Bronchus fibroblast of lung (primary cell): ENCODE measurements around the gene SOD2. TPM values are rescaled to one million over a fixed set of nuclear protein-coding genes. Genes with fewer than 3 reads are reported as not detected.

Experiments
- total RNA-seq: library from RNA; depleted of rRNA; stranded (reverse); fragments of >200 nt; gene quantifications from 2 replicates; pipeline ENCODE4 v1.2.3, GENCODE V29; 2015

Gene SOD2
- 112 and 121 TPM in 2 replicates for total RNA-seq

DNA sequence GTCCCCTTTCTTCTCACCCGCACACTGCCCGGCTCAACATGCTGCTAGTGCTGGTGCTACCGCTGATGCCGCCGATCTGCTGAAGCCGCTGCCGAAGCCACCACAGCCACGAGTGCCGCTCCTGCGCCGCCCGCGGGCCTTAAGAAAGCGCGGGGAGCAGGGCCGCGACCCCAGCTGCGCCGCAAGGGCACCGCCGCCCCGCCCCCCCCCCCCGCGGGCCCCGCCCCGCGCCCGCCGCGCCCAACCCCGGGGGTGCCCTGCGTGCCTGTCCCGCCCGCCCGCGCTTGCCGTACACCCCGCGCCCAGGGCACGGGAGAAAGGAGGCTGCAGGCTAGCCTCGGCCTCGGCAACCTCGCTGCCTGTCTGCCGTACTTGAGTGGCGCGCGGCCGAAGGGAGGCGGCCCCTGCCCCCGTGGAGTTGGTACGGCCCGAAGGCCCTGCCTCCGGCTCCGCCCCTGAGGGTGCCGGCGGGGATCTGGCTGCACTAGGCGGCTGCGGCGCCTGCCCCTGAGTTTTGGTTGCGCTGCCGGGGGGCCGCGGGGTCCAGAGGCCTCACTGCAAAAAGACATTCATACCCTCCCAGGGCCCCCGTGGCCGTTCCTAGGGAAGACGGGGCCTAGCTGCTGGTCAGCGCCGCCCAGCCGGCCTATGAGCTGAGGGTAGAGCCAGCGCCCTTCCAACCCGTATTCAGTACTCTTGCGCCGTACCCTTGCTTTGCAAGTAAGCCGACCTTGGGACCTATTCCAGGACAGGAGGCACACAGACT is at the start of gene SOD2:
Gene SOD2, minus strand, starts transcription at position 114 of the 766 bp plus-strand sequence. Its CDS starts 74 bp downstream, at position 40.

DNA sequence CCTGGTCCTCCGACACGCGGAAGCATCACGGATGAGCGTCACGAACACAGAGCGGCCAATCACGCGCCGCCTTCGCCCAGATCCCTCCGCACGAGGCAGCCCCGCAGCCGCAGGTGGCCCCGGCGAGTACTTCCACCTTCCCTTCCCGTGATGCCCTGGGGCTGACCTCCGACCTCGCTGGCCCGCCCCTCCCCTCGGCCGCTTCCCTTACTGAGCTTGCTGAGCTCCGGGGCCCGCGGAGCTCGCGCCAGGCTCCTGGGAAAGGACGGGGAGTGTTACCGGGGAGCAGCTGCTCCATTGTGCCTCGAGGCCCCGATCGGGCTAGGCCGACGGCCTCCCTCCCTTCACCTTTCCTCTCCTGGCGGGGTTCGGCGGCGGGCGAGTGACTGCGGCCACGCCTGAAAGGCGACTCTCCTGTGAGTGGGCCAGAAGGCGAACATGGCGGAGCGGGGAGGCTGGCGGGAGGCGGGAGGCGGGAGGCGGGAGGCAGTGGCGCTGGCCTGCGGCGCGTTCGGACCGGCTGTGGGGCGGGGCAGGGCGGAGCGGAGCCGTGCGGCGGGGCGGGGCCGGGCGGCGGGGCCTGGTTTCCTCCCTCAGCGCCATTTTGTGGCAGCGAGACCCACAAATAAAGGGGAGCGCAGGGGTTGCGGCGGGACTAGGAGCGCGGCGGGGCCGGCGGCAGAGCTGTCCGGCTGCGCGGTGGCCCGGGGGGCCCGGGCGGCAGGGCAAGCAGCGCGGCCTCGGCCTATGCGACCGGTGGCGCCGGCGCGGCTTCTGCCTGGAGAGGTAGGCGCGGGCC is 34.1 kb upstream of the SOD2 start, which contains the start of gene WTAP:
Gene WTAP, plus strand, starts transcription at position 589 of the 799 bp plus-strand sequence. CDS start 8,760 bp downstream, outside the sequence.

Other genes starting within 250 kb of the SOD2 start
- 58.7 and 60.4 TPM in 2 replicates for gene WTAP, start 34.3 kb upstream of the SOD2 start, total RNA-seq
- gene ACAT2, start 68.8 kb upstream of the SOD2 start, total RNA-seq: 154 and 160 TPM in 2 replicates
- 221 and 230 TPM in 2 replicates for gene TCP1, start 96.4 kb upstream of the SOD2 start, total RNA-seq
- 91.5 and 102 TPM in 2 replicates for gene MRPL18, start 97.2 kb upstream of the SOD2 start, total RNA-seq
- gene PNLDC1, start 107.0 kb upstream of the SOD2 start, total RNA-seq: not detected in 2 replicates
- not detected in 2 replicates for gene MAS1, start 197.7 kb upstream of the SOD2 start, total RNA-seq